ENCODE results near the gene PTBP1. TPM values are rescaled to one million over a fixed set of nuclear protein-coding genes. Genes with fewer than 3 reads are reported as not detected.
"Not testable (repeated sequence)": the region's sequence is repeated elsewhere in the genome, so short reads cannot be mapped to it uniquely, and the experiment has no call there.

PTBP1 gene
- total RNA-seq, 1 donor from 2014 or later, result 285 TPM

DNA sequence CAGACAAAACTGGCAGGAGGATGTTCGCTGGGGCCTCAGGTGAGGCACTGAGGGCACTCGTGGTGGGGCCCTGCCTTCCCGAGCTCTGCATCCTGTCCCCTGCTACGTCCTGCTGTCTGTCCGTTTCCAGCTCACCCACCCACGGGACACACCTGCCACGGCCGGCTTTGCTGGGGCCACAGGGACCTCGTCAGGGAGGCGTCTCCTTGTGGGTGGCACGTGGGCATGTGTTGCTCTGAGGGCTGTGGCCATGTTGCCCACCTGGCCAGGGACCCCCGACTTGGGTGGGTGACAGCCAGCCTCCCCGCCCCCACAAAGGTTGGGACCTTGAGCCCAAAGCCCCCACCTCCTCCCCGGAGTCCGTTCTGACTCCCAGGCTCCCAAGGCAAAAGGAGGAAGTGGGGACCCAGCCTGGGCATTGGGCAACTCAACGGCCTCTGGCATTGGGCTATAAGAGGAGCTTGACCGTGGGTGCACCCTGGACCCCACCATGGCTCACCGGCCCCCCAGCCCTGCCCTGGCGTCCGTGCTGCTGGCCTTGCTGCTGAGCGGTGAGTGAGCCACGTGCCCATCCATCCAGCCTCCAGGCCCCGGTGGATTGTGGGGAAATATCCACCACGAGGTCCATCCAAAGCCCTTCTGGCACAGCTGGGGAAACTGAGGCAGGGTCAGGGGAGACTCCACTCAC, 43.4 kb downstream of the PTBP1 start, which contains the start of gene PRTN3:
PRTN3 (plus strand) TSS at position 481 of the 688 bp plus-strand sequence; CDS start at position 491, 10 bp downstream.
- Mint-ChIP-seq H3K27me3 (ENCODE audit: low read depth) (peaks cover 14% of the 10 kb centered on the region), H3K27ac (ENCODE audit: unreplicated experiment) (no peak within 1 kb of the TSS), H3K4me1 (ENCODE audit: low read depth) (peaks cover 6% of the 10 kb centered on the region), H3K9me3 (ENCODE audit: low read depth) (no peaks in the 10 kb centered on the region), H3K4me3 (ENCODE audit: unreplicated experiment) (no peak within 1 kb of the TSS), H3K36me3 (ENCODE audit: low read depth) (peaks cover 1% of the 10 kb centered on the region)
- no peak for DNase-seq (ENCODE audit: low spot score)
- TF ChIP-seq, protein P1, sequence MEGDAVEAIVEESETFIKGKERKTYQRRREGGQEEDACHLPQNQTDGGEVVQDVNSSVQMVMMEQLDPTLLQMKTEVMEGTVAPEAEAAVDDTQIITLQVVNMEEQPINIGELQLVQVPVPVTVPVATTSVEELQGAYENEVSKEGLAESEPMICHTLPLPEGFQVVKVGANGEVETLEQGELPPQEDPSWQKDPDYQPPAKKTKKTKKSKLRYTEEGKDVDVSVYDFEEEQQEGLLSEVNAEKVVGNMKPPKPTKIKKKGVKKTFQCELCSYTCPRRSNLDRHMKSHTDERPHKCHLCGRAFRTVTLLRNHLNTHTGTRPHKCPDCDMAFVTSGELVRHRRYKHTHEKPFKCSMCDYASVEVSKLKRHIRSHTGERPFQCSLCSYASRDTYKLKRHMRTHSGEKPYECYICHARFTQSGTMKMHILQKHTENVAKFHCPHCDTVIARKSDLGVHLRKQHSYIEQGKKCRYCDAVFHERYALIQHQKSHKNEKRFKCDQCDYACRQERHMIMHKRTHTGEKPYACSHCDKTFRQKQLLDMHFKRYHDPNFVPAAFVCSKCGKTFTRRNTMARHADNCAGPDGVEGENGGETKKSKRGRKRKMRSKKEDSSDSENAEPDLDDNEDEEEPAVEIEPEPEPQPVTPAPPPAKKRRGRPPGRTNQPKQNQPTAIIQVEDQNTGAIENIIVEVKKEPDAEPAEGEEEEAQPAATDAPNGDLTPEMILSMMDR (IDR thresholded peaks at IDR 0.05), result no peak

DNA sequence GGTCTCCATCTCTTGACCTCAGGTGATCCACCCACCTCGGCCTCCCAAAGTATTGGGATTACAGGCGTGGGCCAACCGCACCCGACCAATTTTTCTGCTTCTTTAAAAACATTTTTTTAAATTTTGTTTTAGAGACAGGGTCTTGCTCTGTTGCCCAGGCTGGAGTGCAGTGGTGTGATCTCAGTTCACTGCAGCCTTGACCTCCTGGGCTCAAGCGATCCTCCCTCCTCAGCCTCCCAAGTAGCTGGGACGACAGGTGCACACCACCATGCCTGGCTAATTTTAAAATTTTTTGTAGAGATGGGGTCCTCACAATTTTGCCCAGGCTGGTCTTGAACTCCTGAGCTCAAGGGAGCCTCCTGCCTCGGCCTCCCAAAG, 45.5 kb downstream of the PTBP1 start:
- not testable (repeated sequence) for H3K36me3 Mint-ChIP-seq (ENCODE audit: low read depth); H3K4me3 Mint-ChIP-seq (ENCODE audit: unreplicated experiment); H3K9me3 Mint-ChIP-seq (ENCODE audit: low read depth); DNase-seq (ENCODE audit: low spot score); H3K27ac Mint-ChIP-seq (ENCODE audit: unreplicated experiment); H3K4me1 Mint-ChIP-seq (ENCODE audit: low read depth)
- H3K27me3 Mint-ChIP-seq (ENCODE audit: low read depth), result peaks cover 15% of the 10 kb centered on the region

DNA sequence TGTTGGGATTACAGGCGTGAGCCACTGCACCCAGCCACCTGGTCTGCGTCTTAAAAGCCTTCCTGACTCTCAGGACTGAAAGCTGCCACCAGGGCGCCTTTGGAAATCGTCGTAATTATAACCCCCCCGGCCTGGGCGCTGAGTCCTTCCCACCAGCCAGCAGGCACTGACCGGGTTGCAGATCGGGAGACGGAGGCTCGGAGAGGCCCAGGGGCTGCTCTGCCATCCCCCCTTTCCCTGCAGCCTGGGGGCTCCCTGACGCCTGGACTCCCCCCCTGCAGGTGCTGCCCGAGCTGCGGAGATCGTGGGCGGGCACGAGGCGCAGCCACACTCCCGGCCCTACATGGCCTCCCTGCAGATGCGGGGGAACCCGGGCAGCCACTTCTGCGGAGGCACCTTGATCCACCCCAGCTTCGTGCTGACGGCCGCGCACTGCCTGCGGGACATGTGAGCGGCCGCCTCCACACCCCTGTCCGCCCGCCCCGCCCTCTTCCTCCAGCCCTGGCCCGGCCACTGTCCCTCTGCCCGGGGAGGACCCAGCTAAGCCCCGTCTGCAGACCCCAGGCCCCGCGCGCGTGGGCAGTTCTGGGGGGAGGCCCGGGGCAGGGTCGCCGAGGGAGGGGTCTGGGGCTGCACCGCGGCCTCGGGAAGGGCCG, 46.1 kb downstream of the PTBP1 start:
- no peak for DNase-seq (ENCODE audit: low spot score)
- H3K36me3 Mint-ChIP-seq (ENCODE audit: low read depth), result peaks cover 1% of the 10 kb centered on the region
- peaks cover 15% of the 10 kb centered on the region for H3K27me3 Mint-ChIP-seq (ENCODE audit: low read depth)

DNA sequence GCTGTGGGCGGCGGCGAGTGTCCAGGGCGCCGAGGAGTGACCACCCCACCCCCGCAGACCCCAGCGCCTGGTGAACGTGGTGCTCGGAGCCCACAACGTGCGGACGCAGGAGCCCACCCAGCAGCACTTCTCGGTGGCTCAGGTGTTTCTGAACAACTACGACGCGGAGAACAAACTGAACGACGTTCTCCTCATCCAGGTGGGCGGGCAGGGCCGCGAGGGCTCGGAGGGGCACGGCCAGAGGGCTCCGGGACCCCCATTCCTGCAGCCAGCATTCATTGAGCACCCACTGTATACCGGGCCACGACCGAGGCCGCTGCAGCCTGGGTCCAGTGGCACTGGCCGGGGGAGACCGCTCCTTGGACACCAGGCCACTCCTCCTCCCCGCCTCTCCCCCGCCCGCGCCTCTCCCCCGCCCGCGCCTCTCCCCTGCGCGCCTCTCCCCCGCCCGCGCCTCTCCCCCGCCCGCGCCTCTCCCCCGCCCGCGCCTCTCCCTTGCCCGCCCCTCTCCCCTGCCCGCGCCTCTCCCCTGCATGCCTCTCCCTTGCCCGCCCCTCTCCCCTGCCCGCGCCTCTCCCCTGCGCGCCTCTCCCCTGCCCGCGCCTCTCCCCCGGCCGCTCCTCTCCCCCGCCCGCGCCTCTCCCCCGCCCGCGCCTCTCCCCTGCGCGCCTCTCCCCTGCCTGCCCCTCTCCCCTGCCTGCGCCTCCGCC, 46.7 kb downstream of the PTBP1 start:
- Mint-ChIP-seq H3K36me3 (ENCODE audit: low read depth) (peaks cover 1% of the 10 kb centered on the region), H3K27me3 (ENCODE audit: low read depth) (peaks cover 15% of the 10 kb centered on the region), H3K9me3 (ENCODE audit: low read depth) (no peaks in the 10 kb centered on the region), H3K27ac (ENCODE audit: unreplicated experiment) (no peak overlapping the region), H3K4me3 (ENCODE audit: unreplicated experiment) (no peak overlapping the region), H3K4me1 (ENCODE audit: low read depth) (peaks cover 7% of the 10 kb centered on the region)
- TF ChIP-seq, protein P1 (IDR thresholded peaks at IDR 0.05), result no peak
- no peak for DNase-seq (ENCODE audit: low spot score)

More for the DNA sequence above, 46.1 kb downstream of the PTBP1 start:
- Mint-ChIP-seq H3K4me1 (ENCODE audit: low read depth) (peaks cover 7% of the 10 kb centered on the region), H3K9me3 (ENCODE audit: low read depth) (no peaks in the 10 kb centered on the region), H3K27ac (ENCODE audit: unreplicated experiment) (no peak overlapping the region), H3K4me3 (ENCODE audit: unreplicated experiment) (peak overlapping the region; percentile 9)
- TF ChIP-seq, protein P1 (IDR thresholded peaks at IDR 0.05), result no peak

DNA sequence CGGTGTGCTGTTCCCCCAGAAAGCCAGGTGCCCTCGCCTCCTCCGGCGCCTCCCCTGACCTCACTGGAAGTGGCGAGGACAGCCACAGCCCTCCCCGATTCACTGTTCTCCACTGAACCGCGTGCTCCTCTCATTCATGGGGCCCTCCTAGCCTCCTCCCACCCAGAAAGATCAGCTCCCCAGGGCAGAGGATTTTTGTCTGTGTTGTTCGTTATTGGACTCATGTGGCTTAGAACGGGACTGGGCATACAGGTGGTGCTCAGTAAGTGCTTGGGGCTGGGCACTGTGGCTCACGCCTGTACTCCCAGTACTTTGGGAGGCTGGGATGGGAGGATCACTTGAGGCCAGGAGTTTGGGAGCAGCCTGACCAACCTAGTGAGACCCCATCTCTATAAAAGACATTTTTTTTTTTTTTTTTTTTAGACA, 47.3 kb downstream of the PTBP1 start:
- TF ChIP-seq, protein P1 (IDR thresholded peaks at IDR 0.05), result no peak
- Mint-ChIP-seq H3K9me3 (ENCODE audit: low read depth) (no peaks in the 10 kb centered on the region), H3K27ac (ENCODE audit: unreplicated experiment) (no peak overlapping the region), H3K36me3 (ENCODE audit: low read depth) (peaks cover 1% of the 10 kb centered on the region), H3K4me1 (ENCODE audit: low read depth) (peaks cover 7% of the 10 kb centered on the region), H3K4me3 (ENCODE audit: unreplicated experiment) (peak overlapping the region; percentile 38), H3K27me3 (ENCODE audit: low read depth) (peaks cover 15% of the 10 kb centered on the region)
- DNase-seq (ENCODE audit: low spot score), result no peak
